Right forelimb (tissue), 1 donor: ENCODE results near the gene TFCP2L1.

Experiments
- DNase-seq: peaks from one replicate; pipeline ENCODE4 v3.0.0-alpha.2; 2018

Gene TFCP2L1

GRCh38 chr2:121266543-121267106 lies 18.4 kb downstream of the TFCP2L1 start:
- no peak for DNase-seq

GRCh38 chr2:121263996-121264715 lies 20.8 kb downstream of the TFCP2L1 start:
- no peak for DNase-seq

- no peak for DNase-seq
Observed at GRCh38 chr2:121260370-121261154, 24.4 kb downstream of the TFCP2L1 start.

- DNase-seq = no peak
Observed at GRCh38 chr2:121258051-121258450, 27.0 kb downstream of the TFCP2L1 start.

GRCh38 chr2:121257480-121257840 lies 27.5 kb downstream of the TFCP2L1 start:
- DNase-seq = no peak

- no peak for DNase-seq
Observed at GRCh38 chr2:121256720-121257479, 28.1 kb downstream of the TFCP2L1 start.

- DNase-seq = no peak
Observed at GRCh38 chr2:121255358-121255757, 29.6 kb downstream of the TFCP2L1 start.

- DNase-seq = no peak
Observed at GRCh38 chr2:121254748-121255147, 30.3 kb downstream of the TFCP2L1 start.

- no peak for DNase-seq
Observed at GRCh38 chr2:121253674-121254240, 31.2 kb downstream of the TFCP2L1 start.

GRCh38 chr2:121253021-121253673 lies 31.9 kb downstream of the TFCP2L1 start:
- DNase-seq = no peak

- no peak for DNase-seq
Observed at GRCh38 chr2:121251497-121251896, 33.5 kb downstream of the TFCP2L1 start.

GRCh38 chr2:121248766-121249343 lies 36.1 kb downstream of the TFCP2L1 start:
- no peak for DNase-seq

GRCh38 chr2:121247971-121248370 lies 37.0 kb downstream of the TFCP2L1 start:
- DNase-seq = no peak

- no peak for DNase-seq
Observed at GRCh38 chr2:121247534-121247933, 37.5 kb downstream of the TFCP2L1 start.

- DNase-seq = no peak
Observed at GRCh38 chr2:121246704-121247255, 38.2 kb downstream of the TFCP2L1 start.

GRCh38 chr2:121245913-121246312 lies 39.1 kb downstream of the TFCP2L1 start:
- DNase-seq = no peak

- no peak for DNase-seq
Observed at GRCh38 chr2:121245120-121245820, 39.7 kb downstream of the TFCP2L1 start.

- DNase-seq = no peak
Observed at GRCh38 chr2:121244616-121245015, 40.4 kb downstream of the TFCP2L1 start.

GRCh38 chr2:121243821-121244460 lies 41.1 kb downstream of the TFCP2L1 start:
- no peak for DNase-seq

- no peak for DNase-seq
Observed at GRCh38 chr2:121242976-121243375, 42.0 kb downstream of the TFCP2L1 start.
